GM13976 (cell line): ENCODE measurements around the gene AGBL4.
"Not testable (repeated sequence)": the region's sequence is repeated elsewhere in the genome, so short reads cannot be mapped to it uniquely, and the experiment has no call there.

Experiments used
- DNase-seq: peaks from one replicate; pipeline ENCODE4 v3.0.0; 2012; ENCODE audit warnings: low spot score
- CTCF ChIP-seq: IDR thresholded peaks from 2 replicates; pipeline ENCODE4 v1.5.1; 2012; ENCODE audit warnings: borderline replicate concordance, mild to moderate bottlenecking; ENCODE audit not compliant: insufficient read depth; ENCODE audit errors: extremely low read depth, missing control alignments, control extremely low read depth
- in situ Hi-C: fragments of 300-500 bp; cut with MboI; formaldehyde crosslinking; loops from one replicate; pipeline ENCODE4 v1.12.0; 2022; ENCODE audit warnings: low sequenced_read_pairs, mixed read lengths, inconsistent platforms; ENCODE audit not compliant: unreplicated experiment

The AGBL4 gene

GRCh38 chr1:49854741-49855140 is 169.0 kb downstream of the AGBL4 start:
- in situ Hi-C loops = no loop called here
- no peak for TF ChIP-seq CTCF
- no peak for DNase-seq

GRCh38 chr1:49842596-49842995 is 181.2 kb downstream of the AGBL4 start:
- TF ChIP-seq CTCF = no peak
- in situ Hi-C loops = no loop called here
- DNase-seq = no peak

GRCh38 chr1:49841767-49842166 is 182.0 kb downstream of the AGBL4 start:
- in situ Hi-C loops = no loop called here
- no peak for DNase-seq
- TF ChIP-seq CTCF = no peak

- no peak for TF ChIP-seq CTCF
- in situ Hi-C loops = no loop called here
- DNase-seq = no peak
Observed at GRCh38 chr1:49824261-49824660, 199.5 kb downstream of the AGBL4 start.

GRCh38 chr1:49817681-49818080 is 206.1 kb downstream of the AGBL4 start:
- no peak for DNase-seq
- in situ Hi-C loops = no loop called here
- TF ChIP-seq CTCF = no peak

GRCh38 chr1:49787013-49787412 is 236.7 kb downstream of the AGBL4 start:
- in situ Hi-C loops, DNase-seq: not testable (repeated sequence)

- no peak for DNase-seq
Observed at GRCh38 chr1:49765034-49765433, 258.7 kb downstream of the AGBL4 start.

GRCh38 chr1:49738118-49738517 is 285.6 kb downstream of the AGBL4 start:
- in situ Hi-C loops, DNase-seq: not testable (repeated sequence)

More at GRCh38 chr1:49765034-49765433, 258.7 kb downstream of the AGBL4 start:
- in situ Hi-C loops = no loop called here
- no peak for TF ChIP-seq CTCF
